GM19397 (cell line): ENCODE results near the gene PTPRF.

Experiments
- ATAC-seq: cut with Tn5 transposase; IDR thresholded peaks from one replicate; pipeline ENCODE4 v1.9.1; 2021; ENCODE audit warnings: mild to moderate bottlenecking, moderate library complexity; ENCODE audit not compliant: unreplicated experiment

The PTPRF gene

DNA sequence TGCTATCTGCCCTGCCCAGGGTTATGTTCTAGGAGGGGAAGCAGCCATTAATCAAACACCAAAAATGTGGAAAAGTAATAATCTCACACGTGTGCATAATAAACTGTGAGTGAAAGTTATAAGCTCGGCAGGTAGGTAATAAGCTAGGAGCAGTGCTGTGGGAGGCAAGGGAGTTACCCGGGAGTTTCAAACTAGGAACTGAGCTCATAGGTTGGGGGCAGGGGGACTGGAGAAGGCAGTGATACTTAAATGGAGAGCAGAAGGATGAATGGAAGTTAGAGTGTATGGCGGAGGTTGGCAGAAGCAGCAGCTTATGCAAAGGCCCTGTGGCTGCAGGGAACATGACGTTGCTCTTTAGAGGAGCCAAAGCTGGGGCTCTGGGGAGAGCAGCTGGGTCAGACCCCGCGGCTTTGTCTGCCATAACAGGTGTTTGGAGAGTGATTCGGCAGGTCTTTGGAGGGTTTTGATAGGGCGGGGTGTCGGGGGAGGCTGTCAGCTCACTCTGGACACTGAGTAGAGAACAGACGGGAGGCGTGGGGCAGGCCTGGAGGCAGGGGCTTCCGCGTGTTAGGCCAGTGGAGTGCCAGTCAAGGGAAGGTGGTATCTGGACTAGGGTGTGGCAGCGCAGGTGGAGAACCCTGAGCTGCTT lies 20.0 kb downstream of the PTPRF start:
- ATAC-seq = no peak

DNA sequence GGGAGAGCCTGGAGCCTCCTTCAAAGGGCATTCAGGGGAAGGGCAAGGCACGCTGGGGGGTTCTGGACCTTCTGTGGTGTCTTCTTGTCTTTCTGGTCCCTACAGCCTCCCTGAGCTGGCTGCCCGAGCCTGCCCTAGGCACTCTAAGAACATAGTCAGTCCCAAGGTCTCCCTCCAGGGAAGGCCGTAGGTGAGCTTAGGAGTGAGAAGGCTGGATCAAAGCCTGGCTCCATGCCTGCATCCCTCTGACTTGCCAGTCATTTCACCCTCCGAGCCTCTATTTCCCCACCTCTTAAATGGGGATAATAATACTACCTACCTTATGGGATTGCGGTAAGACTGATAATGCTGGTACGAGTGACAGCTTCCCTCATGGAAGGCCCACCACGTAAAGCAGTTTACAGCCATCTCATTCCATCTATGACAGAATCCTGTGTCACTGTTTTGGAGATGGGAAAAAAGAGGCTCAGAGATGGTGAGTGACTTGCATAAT lies 20.8 kb downstream of the PTPRF start:
- ATAC-seq = no peak

DNA sequence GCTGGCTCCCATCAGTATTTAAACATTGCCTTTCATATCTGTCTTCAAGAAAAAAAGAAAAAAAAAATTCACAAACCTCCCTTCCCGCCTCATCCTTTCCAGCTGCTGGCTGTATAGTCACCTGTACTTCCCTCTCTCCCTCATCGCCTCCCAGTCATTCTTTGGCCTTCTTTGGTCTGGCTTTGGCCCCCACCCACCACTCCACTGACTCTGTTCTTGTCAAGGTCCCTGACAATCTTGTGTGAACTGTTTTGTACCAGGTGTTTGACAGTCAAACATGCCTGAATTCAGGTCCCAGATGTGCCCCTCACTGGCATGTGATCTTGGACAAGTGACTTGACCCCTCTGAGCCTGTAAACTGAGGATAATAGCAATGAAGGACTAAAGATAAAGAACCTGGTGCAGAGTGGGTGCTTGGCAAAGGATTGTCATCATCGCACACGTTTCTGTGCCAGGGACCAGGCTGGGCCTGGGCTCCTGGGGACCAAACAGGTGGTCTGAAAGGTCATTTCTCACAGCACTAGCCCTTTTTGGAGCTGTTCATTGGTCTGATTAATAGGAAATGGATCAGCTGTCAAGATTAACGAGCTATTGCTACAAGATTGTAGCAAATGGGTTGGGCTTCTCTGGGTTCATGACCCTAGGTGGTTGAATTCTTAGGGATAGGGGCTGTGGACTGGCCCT lies 21.5 kb downstream of the PTPRF start:
- ATAC-seq = no peak

DNA sequence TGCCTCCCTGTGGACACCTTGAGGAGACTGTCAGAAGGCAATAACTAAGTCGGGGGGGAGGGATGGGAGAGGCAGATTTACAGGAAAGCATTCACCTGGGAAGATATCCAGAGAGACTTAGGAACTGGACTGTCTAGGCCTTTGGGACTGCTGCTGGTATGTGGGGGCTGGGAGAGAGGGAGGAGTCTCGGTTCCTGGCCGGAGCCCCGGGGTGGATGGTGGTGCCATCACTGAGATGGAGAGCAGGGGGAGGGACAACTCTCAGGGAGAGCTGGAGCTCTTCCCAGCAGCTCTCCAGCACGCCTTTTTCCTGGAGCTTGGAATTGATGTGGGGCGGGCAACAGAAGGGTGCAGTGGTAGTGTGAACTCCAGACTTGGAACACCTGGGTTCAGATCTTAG lies 22.1 kb downstream of the PTPRF start:
- ATAC-seq = no peak

DNA sequence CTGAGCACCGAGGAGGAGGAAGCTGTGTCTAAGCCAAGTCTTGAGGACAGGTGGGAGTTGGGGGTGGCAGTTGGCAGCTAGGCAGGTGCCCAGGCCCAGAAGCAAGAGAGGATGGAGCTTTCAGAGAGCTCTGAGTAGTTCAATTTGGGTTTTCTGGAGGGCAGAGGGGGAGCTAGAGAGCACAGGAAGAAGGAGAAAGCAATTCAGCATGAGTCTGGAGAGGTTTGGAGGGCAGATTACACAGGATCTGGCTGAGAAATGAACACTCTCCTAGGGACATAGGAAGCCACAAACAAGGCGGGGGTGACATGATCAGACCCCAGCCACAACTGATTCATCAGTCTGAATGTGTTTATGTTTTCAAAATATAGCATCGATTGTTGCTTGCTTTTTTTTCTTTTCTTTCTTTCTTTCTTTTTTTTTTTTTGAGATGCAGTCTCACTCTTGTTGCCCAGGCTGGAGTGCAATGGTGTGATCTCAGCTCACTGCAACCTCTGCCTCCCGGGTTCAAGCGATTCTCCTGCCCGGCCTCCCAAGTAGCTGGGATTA lies 23.8 kb downstream of the PTPRF start:
- ATAC-seq = no peak

DNA sequence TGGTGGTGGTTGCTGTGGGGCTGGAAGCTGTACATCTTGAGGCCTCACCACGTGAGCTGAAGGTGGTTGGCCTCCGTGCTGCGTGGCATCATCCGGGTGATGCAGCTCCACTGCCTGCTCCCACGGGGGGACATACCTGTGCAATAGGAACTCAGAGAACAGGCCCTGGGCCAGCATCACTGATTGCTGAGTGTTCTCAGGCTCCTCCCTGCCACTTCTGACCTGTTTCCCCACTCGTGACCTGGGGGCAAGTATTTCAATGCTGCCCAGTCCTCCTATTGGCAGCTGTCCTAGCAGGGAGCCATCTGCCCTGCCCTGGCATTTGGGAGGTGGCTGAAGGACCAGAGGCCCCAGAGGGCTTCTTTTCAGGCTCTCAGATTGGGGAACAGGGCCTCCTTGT lies 26.1 kb downstream of the PTPRF start:
- no peak for ATAC-seq

DNA sequence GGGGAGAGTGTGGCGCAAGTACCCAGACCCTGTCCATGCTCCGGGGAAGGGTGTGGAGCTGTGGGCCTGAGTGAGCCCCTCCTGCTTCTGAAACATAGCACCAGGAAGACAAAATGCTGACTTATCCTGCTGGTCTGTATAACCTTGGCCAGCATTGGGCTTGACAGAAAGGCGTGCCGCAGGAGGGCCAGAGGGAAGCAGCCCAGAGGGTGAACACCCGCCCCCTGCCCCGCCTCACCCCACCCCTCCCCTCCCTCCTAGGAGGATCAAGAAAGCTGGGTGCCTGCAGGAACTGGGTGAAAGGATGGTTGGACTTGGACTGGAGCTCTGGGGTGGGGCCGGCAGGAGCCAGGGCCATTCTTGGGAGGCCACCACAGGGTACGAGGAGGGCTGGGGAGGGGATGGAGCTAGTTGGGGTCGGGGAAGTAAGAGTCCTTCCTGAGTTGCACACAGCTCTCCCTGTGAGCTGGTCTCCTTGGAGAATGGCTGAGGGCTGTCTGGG lies 27.1 kb downstream of the PTPRF start:
- no peak for ATAC-seq

DNA sequence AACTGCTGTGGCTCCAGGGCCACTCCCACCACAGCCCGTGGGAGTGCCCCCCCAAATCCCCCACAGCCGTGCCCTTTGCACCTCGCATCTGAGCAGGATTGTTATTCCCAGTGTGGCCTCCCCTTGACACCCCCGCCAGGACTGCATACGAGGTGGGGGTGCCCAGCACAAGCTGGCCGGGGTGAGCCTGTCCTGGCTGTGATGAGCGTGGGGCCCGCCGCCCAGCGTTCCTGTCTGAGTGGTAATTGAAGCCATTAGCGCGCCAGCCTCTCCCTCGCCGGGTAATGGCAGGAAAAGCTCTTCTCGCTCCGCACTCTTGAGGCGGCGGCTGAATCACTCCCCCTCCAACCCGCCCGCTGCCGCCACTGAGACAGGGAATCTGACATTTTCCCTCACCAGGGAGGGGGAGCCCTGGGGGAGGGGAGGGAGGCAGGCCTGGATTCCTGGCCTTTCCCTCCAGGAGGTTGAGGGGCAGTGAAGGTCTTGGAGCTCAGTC lies 27.7 kb downstream of the PTPRF start:
- ATAC-seq = no peak

DNA sequence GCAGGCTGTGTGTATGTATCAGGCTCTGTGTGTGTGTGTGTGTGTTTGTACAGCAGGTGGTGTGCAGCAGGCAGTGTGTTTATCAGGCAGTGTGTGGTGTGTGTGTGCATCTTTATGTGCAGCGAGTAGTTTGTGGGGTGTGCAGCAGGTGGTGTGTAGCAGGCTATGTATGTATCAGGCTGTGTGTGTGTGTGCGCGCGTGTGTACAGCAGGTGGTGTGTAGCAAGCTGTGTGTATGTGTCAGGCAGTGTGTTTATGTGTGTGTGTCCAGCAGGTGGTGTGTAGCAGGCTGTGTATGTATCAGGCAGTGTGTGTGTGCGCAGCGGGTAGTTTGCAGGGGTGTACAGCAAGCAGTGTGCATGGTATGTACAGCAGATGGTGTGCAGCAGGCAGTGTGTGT lies 29.0 kb downstream of the PTPRF start:
- ATAC-seq = no peak

DNA sequence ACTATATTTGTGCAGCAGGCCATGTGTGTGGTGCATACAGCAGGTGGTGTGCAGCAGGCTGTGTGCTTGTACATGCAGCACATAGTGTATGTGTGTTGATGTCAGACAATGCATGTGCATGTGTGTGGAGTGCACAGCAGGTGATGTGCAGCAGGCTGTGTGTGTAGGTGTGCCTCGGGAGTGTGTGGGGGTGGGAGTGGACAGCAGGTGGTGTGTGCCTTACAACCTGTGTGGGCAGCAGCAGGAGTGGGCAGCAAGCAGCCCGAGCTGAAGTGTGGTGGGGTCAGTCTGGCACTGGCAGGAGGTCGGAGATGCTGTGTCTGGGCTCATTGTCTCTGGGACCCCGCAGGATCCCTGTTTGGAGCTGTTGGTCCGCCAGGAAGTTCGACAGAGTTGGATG lies 29.6 kb downstream of the PTPRF start:
- ATAC-seq = no peak

DNA sequence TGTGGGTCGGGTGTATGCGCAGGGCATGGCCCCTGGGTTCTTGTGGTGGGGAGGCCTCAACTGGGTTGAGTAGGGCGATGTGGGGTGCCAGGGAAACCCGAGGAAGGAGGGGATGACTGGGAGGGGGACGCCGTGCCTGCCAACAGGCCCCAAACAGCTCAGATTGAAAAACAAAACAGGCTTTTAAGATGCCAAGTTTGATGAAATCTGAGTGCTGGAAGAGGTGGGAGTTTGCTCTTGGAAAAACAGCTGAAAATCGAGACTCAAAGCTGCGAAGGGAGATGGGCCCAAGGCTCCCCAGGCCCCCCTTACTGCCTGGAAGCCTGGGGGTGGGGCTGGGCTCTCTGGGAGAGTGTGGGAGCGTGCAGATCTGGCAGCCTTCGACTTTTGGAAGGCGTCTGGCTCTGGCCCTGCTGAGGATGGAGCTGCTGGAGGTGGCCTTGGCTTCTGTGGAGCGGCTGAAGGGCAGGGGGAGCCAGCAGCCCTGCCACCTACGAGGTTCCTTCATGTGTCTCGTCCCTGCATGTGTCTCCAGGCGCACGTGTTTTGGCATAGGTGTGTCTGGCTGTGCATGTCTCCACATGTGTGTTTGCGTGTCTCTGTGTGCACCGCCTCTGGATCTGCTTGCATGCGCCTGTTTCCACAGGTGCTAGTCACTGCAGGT lies 33.3 kb downstream of the PTPRF start:
- no peak for ATAC-seq

DNA sequence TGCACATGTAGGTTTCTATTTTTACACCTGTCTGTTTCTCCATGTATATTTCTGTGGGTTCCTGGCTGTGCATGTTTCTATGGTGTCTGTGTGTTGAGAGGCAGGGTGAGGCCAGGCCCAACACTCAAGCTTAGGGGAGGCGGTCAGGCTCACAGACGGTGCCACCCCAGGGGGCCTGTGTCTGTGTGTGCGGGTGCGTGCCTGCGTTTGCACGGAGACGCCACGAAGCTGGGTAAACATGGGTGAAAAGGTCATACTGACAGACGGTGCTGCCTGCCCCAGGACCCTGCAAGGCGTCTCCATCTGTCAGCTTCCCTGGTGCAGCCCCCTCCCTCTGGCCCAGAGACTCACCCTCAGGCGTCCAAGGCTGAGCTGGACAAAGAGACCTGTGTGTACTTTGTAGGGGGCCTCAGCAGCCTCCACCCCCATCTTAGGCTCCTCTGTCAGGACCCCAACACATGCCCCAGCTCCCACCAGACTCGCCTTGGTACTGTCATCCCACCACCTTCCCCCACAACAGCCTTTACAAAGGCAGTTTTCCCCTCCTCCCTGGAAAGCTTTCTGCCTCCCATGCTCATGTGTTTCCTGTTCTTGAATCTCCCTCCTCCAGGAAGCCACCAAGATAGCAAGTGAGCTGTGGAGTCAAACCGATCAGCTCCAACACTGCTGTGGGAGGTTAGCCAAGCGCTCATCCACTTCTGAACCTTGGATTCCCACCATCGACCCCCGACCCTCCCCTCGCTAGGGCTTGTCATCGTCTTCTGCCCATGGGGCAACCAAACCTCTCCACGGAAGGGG lies 34.1 kb downstream of the PTPRF start:
- no peak for ATAC-seq

DNA sequence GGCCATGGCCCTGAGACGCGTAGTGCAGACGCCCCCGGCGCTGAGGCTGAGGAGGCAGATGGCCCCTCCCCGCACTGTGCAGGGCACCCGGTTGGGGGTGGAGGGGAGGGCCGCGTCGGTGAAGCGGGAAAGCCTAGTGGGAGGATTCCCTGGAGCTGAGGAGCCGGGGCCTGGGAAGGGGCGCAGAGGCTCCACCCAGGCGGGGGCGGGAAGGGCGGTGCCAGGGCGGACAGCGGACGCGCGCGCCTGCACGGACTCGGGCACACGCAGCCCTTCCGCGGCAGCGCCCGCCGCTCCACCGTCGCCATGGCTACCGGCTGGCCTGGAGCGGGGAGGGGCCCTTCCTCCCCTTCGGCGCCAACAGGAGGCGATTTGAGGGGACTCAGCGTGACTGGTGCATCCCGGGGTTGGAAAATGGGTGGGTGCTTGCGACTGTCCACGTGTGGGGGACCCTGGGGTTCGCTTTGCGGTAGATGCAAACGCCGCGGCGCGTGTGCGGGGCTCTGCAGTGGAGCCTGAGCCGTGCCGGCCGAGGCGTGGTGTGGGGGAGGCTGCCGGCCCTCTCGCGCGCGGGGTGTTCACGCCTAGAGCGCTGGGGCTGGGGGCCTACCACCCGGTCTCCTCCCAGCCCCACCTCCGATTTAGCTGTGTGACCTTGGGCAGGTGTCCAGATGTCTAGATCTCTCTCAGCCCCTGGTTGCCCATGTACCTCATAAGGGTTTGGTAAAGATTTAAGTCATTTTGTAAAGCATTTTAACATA lies 35.1 kb downstream of the PTPRF start:
- ATAC-seq = no peak

DNA sequence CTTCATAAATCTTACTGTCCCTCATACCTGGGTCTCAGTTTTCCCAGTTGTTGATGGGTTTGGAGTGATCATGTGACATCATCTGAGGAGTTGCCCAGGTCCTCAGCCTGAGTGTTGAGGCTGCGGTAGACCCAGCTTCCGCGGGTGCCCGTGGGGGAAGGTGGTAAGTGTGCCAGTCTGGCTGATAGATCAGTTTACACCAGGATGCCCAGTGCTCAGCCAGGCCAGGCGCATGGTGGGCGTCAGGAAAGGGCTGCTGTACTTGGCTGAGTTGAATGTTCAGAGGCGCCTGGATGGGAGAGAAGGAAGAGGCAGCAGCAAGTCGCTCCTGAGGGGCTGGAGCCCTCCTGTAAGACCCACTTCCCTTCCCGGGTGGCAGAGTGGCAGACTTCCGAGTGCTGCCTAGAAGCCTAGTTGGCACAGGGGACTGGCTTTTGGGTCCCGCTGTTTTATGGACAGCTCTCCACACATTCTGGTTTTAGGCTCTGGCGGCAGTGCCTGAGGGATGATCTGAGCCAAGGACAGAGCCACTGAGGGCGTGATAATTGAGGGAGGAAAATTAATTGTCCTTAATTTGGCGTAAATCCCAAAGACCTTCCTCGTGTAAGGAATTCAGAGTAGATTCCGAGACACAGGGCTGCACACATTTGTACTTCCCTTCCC lies 35.8 kb downstream of the PTPRF start:
- ATAC-seq = no peak

DNA sequence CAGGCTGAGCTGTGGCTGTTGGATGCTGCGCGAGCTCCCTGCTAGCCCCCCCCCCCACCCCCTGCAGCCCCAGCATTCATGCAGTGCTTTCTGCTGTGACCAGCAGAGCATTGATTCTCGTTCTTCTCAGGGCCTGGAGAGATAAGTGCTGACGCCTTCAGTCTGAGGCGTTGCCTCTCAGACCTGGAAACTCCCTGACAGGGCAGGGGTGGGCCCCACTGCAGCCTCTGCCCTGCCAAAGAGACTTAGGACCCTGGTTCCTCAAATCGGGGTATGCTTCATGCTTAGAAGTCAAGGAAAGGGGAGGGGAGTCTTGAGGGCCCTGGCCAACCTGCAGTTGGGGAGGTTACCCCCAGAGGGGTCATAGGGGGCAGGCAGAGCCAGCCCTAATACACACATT lies 38.5 kb downstream of the PTPRF start:
- ATAC-seq = no peak

DNA sequence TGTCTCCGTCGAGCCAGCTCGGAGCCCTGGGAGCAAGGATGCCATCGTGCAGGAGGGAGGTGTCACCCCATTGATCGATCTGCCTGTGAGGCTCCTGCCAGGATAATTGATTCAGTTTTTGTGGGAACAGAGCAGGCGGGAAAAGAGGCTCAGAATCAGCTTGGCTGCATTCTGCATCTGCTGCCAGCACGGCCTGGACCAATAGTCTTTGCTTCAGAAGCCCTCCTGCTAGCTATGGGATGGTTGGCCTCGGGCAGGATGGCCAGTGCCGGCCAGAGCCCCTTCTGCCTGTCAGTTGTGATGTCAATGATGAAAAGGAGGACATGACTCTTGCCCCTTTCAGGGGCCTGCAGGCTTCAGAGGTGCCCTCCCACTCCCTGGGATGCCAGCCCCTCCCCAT lies 39.6 kb downstream of the PTPRF start:
- ATAC-seq = no peak

DNA sequence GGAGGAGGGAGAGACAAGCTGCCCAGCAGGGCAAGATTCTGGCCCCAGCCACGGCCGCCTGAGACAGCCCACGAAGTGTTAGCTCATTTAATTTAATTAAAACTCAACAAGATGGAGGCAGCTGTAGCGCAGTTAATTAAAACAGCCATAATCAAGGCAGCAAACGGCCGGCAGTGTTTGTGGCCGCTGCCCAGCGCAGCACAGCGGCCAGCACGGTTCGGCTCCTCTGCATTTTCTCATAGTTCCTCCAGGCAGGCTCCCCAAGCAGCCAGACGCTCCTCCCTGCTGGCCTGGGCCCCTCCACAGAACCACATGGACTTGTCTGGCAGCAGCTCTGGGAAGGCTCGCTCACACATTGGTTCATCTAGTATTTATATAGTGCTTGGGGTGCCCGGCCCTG lies 40.0 kb downstream of the PTPRF start:
- ATAC-seq = no peak

DNA sequence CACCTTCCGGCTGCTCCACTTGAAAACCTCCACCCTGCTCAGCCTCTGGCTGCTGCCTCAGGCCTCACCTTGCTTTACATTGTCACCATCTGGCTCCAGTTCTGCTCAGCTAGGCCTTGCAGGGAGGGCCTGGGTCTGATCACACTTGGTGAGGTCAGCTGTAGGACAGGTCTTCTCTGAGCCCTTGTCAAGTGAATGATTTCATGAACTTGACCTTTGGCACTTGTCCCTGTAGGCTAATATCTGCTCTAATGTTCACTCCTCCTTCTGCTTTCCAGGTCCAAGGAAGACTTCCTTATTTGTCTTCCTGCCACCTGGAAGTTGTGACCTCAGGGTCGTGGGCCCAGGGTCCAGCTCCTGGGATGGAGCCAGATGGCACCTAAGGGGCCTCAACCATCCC lies 41.4 kb downstream of the PTPRF start:
- ATAC-seq = no peak

DNA sequence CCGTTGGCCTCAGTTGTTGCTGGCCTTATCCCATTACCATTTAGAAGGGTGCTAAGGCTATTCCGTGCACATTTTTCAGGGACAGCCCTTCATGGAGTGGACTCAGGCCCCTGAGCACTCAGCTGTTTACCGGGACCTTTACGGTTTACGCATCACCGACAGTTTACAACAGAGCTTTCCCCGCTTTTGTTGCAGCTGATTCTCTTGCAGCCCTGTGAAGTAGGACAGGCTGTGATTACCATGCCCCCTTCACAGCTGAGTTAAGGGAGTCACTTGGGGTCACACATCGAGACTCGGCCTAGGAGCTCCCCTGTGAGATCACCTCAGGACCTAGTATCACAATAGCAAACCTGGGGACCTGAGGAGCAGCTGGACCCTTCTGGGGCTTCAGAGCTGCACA lies 41.9 kb downstream of the PTPRF start:
- no peak for ATAC-seq
